SK-N-SH treated with all-trans-retinoic acid at 6 μM for 48 hours (cell line): Measurements from ENCODE around the gene PTBP3.

Source experiments
- ATAC-seq: fragments of 200-7000 bp; cut with Tn5 transposase; 3 replicates; pipeline ENCODE4 v1.9.1; 2020; ENCODE audit warnings: mild to moderate bottlenecking, moderate library complexity
- ARNTL ChIP-seq: fragments of 450-650 bp; formaldehyde crosslinking; IDR thresholded peaks from 2 replicates; pipeline ENCODE4 v1.5.0; 2020; ENCODE audit warnings: low read depth, mild to moderate bottlenecking, moderate library complexity, borderline replicate concordance
- CREB5 ChIP-seq: fragments of 250-450 bp; sonication (Bioruptor Pico); IDR thresholded peaks from 2 replicates; pipeline ENCODE4 v1.5.1; 2020; ENCODE audit warnings: low read depth, mild to moderate bottlenecking, moderate library complexity
- CSDC2 ChIP-seq: fragments of 250-450 bp; sonication (Bioruptor Pico); IDR thresholded peaks from 2 replicates; pipeline ENCODE4 v1.5.0; 2020; ENCODE audit warnings: mild to moderate bottlenecking, moderate library complexity
- CSRNP3 ChIP-seq: fragments of 250-450 bp; sonication (Bioruptor Pico); IDR thresholded peaks from 2 replicates; pipeline ENCODE4 v1.5.1; 2021; ENCODE audit warnings: mild to moderate bottlenecking, moderate library complexity
- ESRRG ChIP-seq: fragments of 250-450 bp; sonication (Bioruptor Pico); IDR thresholded peaks from 2 replicates; pipeline ENCODE4 v1.6.1; 2021; ENCODE audit warnings: mild to moderate bottlenecking
- GLIS3 ChIP-seq: fragments of 250-450 bp; sonication (Bioruptor Pico); IDR thresholded peaks from 2 replicates; pipeline ENCODE4 v1.5.0; 2020; ENCODE audit warnings: mild to moderate bottlenecking, moderate library complexity
- ISL1 ChIP-seq: fragments of 250-450 bp; sonication (Bioruptor Pico); IDR thresholded peaks from 2 replicates; pipeline ENCODE4 v2.1.2; 2022; ENCODE audit warnings: mild to moderate bottlenecking, moderate library complexity
- OSR1 ChIP-seq: fragments of 250-450 bp; sonication (Bioruptor Pico); IDR thresholded peaks from 2 replicates; pipeline ENCODE4 v1.8.0; 2022; ENCODE audit warnings: moderate library complexity, mild to moderate bottlenecking, inconsistent platforms
- PPARA ChIP-seq: fragments of 250-450 bp; sonication (Bioruptor Pico); IDR thresholded peaks from 2 replicates; pipeline ENCODE4 v1.5.0; 2020; ENCODE audit warnings: mild to moderate bottlenecking, borderline replicate concordance
- RARB ChIP-seq: fragments of 250-450 bp; sonication (Bioruptor Pico); IDR thresholded peaks from 2 replicates; pipeline ENCODE4 v1.8.0; 2021; ENCODE audit warnings: mild to moderate bottlenecking, moderate library complexity
- SNAI2 ChIP-seq: fragments of 250-450 bp; sonication (Bioruptor Pico); IDR thresholded peaks from 2 replicates; pipeline ENCODE4 v1.5.0; 2020; ENCODE audit warnings: mild to moderate bottlenecking, moderate library complexity
- TCF4 ChIP-seq: fragments of 250-450 bp; sonication (Bioruptor Pico); IDR thresholded peaks from 2 replicates; pipeline ENCODE4 v1.8.0; 2021; ENCODE audit warnings: mild to moderate bottlenecking, moderate library complexity, borderline replicate concordance
- TOX ChIP-seq: fragments of 250-450 bp; sonication (Bioruptor Pico); IDR thresholded peaks from 2 replicates; pipeline ENCODE4 v1.8.0; 2021; ENCODE audit warnings: mild to moderate bottlenecking, moderate library complexity, borderline replicate concordance
- TSHZ2 ChIP-seq: fragments of 250-450 bp; sonication (Bioruptor Pico); IDR thresholded peaks from 2 replicates; pipeline ENCODE4 v1.5.0; 2020; ENCODE audit warnings: mild to moderate bottlenecking, moderate library complexity
- ZC3H10 ChIP-seq: fragments of 250-450 bp; sonication (Bioruptor Pico); IDR thresholded peaks from 2 replicates; pipeline ENCODE4 v1.5.1; 2021; ENCODE audit warnings: mild to moderate bottlenecking, moderate library complexity
- ZFP3 ChIP-seq: fragments of 250-450 bp; sonication (Bioruptor Pico); IDR thresholded peaks from 2 replicates; pipeline ENCODE4 v1.5.0; 2020; ENCODE audit warnings: mild to moderate bottlenecking, moderate library complexity
- ZFP30 ChIP-seq: fragments of 450-650 bp; formaldehyde crosslinking; IDR thresholded peaks from 2 replicates; pipeline ENCODE4 v1.5.0; 2022; ENCODE audit warnings: mild to moderate bottlenecking, moderate library complexity
- ZNF565 ChIP-seq: fragments of 450-650 bp; formaldehyde crosslinking; conservative IDR thresholded peaks from 2 replicates; pipeline ENCODE4 v1.5.0; 2020; ENCODE audit warnings: low read depth, mild to moderate bottlenecking, moderate library complexity
- ZNF70 ChIP-seq: fragments of 450-650 bp; formaldehyde crosslinking; IDR thresholded peaks from 2 replicates; pipeline ENCODE4 v1.5.0; 2020; ENCODE audit warnings: mild to moderate bottlenecking, moderate library complexity
- ZNF8 ChIP-seq: fragments of 450-650 bp; formaldehyde crosslinking; IDR thresholded peaks from 2 replicates; pipeline ENCODE4 v1.5.0; 2020; ENCODE audit warnings: mild to moderate bottlenecking, moderate library complexity
- TF ChIP-seq, protein P1 (sequence below): fragments of 250-450 bp; sonication (Bioruptor Pico); IDR thresholded peaks from 2 replicates; pipeline ENCODE4 v1.8.0; 2021; ENCODE audit warnings: low read depth, mild to moderate bottlenecking, moderate library complexity, borderline replicate concordance
- TF ChIP-seq, protein P2 (sequence below): fragments of 250-450 bp; sonication (Bioruptor Pico); IDR thresholded peaks from 2 replicates; pipeline ENCODE4 v1.8.0; 2020; ENCODE audit warnings: mild to moderate bottlenecking, moderate library complexity, borderline replicate concordance

The PTBP3 gene

GRCh38 chr9:112170235-112170634 is 163.2 kb downstream of the PTBP3 start (continued):
- no peak for TF ChIP-seq TSHZ2 (CRISPR knock-in tag)
- TF ChIP-seq, all 23 proteins: peak for 0

GRCh38 chr9:112169368-112169767 is 164.1 kb downstream of the PTBP3 start:
- no peak for TF ChIP-seq PPARA (CRISPR knock-in tag)
- TF ChIP-seq TCF4 (CRISPR knock-in tag) = no peak
- no peak for TF ChIP-seq ISL1 (CRISPR knock-in tag)
- no peak for TF ChIP-seq CSDC2 (CRISPR knock-in tag)
- TF ChIP-seq ZNF70 (CRISPR knock-in tag) = no peak
- no peak for TF ChIP-seq ZNF565 (CRISPR knock-in tag)
- TF ChIP-seq ZFP30 (CRISPR knock-in tag) = no peak
- TF ChIP-seq, protein P1, sequence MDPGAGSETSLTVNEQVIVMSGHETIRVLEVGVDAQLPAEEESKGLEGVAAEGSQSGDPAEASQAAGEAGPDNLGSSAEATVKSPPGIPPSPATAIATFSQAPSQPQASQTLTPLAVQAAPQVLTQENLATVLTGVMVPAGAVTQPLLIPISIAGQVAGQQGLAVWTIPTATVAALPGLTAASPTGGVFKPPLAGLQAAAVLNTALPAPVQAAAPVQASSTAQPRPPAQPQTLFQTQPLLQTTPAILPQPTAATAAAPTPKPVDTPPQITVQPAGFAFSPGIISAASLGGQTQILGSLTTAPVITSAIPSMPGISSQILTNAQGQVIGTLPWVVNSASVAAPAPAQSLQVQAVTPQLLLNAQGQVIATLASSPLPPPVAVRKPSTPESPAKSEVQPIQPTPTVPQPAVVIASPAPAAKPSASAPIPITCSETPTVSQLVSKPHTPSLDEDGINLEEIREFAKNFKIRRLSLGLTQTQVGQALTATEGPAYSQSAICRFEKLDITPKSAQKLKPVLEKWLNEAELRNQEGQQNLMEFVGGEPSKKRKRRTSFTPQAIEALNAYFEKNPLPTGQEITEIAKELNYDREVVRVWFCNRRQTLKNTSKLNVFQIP (CRISPR knock-in tag) = no peak
- TF ChIP-seq, protein P2, sequence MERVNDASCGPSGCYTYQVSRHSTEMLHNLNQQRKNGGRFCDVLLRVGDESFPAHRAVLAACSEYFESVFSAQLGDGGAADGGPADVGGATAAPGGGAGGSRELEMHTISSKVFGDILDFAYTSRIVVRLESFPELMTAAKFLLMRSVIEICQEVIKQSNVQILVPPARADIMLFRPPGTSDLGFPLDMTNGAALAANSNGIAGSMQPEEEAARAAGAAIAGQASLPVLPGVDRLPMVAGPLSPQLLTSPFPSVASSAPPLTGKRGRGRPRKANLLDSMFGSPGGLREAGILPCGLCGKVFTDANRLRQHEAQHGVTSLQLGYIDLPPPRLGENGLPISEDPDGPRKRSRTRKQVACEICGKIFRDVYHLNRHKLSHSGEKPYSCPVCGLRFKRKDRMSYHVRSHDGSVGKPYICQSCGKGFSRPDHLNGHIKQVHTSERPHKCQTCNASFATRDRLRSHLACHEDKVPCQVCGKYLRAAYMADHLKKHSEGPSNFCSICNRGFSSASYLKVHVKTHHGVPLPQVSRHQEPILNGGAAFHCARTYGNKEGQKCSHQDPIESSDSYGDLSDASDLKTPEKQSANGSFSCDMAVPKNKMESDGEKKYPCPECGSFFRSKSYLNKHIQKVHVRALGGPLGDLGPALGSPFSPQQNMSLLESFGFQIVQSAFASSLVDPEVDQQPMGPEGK (CRISPR knock-in tag) = no peak
- no peak for TF ChIP-seq SNAI2
- no peak for TF ChIP-seq ARNTL (CRISPR knock-in tag)
- no peak for TF ChIP-seq GLIS3 (CRISPR knock-in tag)
- no peak for TF ChIP-seq ZFP3 (CRISPR knock-in tag)
- TF ChIP-seq ZNF8 (CRISPR knock-in tag) = no peak
- no peak for TF ChIP-seq CSRNP3 (CRISPR knock-in tag)
- TF ChIP-seq, all 23 proteins: peak for 0
- ATAC-seq = no peak

GRCh38 chr9:112168197-112168596 is 165.2 kb downstream of the PTBP3 start:
- TF ChIP-seq TOX (CRISPR knock-in tag) (no peak), ZNF70 (CRISPR knock-in tag) (no peak), PPARA (CRISPR knock-in tag) (no peak), ZNF565 (CRISPR knock-in tag) (no peak), ZFP3 (CRISPR knock-in tag) (no peak), CREB5 (no peak), RARB (CRISPR knock-in tag) (no peak), ESRRG (CRISPR knock-in tag) (no peak), ISL1 (CRISPR knock-in tag) (no peak), OSR1 (no peak), SNAI2 (no peak), TSHZ2 (CRISPR knock-in tag) (no peak), TCF4 (CRISPR knock-in tag) (no peak), CSDC2 (CRISPR knock-in tag) (no peak), ZC3H10 (CRISPR knock-in tag) (no peak), ZNF8 (CRISPR knock-in tag) (no peak)
- TF ChIP-seq, protein P1 (CRISPR knock-in tag) = no peak
- TF ChIP-seq, all 23 proteins: peak for 0
- no peak for ATAC-seq
